Thoracic aorta (tissue), 2 donors: ENCODE measurements around the gene GLDN. TPM values are rescaled to one million over a fixed set of nuclear protein-coding genes. Genes with fewer than 3 reads are reported as not detected.

Source experiments
- ATAC-seq: fragments of 150-250 bp; one replicate; pipeline ENCODE4 v1.8.0; 2017; ENCODE audit warnings: low read depth; ENCODE audit not compliant: insufficient number of reproducible peaks, low FRiP score
- DNase-seq: peaks from one replicate; pipeline ENCODE4 v3.0.0-alpha.2; 2020; ENCODE audit warnings: low spot score
- H3K27ac ChIP-seq, 2 donors: fragments of 200-600 bp; sonication (generic); 1 replicate in 1 of 2; 2 replicates in 1 of 2; pipeline ENCODE4 v1.5.1; 2016; ENCODE audit warnings: mild to moderate bottlenecking in 2 of 2, moderate library complexity in 2 of 2
- H3K27me3 ChIP-seq: fragments of 200-600 bp; sonication (generic); replicated peaks from 2 replicates; pipeline ENCODE4 v1.6.0; 2016; ENCODE audit warnings: mild to moderate bottlenecking; ENCODE audit not compliant: insufficient read depth
- H3K36me3 ChIP-seq: fragments of 200-600 bp; sonication (generic); one replicate; pipeline ENCODE4 v1.5.1; 2016
- H3K4me1 ChIP-seq, 2 donors: fragments of 200-600 bp; sonication (generic); 1 replicate in 1 of 2; 2 replicates in 1 of 2; pipeline versions ENCODE4 v1.5.1 to v1.6.0; 2016; ENCODE audit warnings: low read depth in 2 of 2, mild to moderate bottlenecking in 1 of 2; ENCODE audit not compliant: control insufficient read depth in 1 of 2
- H3K4me3 ChIP-seq: fragments of 200-600 bp; sonication (generic); 2 replicates; pipeline ENCODE4 v1.5.1; 2016; ENCODE audit warnings: mild to moderate bottlenecking
- H3K9me3 ChIP-seq: fragments of 200-600 bp; sonication (generic); 2 replicates; pipeline ENCODE4 v1.5.1; 2016
- total RNA-seq, 2 donors: library from RNA; depleted of rRNA; stranded (reverse); fragments of >200 nt; gene quantifications; one replicate each; pipeline versions ENCODE4 v1.1.0 to v1.2.3, GENCODE V29; 2016
- TF ChIP-seq, protein P1 (sequence below): fragments of 200-600 bp; sonication (generic); IDR thresholded peaks from one replicate; pipeline ENCODE4 v1.5.1; 2019; ENCODE audit warnings: antibody characterized with exemption

GLDN gene
- total RNA-seq, 2 donors from 2014 or later = 20.7 to 26.0 TPM

DNA sequence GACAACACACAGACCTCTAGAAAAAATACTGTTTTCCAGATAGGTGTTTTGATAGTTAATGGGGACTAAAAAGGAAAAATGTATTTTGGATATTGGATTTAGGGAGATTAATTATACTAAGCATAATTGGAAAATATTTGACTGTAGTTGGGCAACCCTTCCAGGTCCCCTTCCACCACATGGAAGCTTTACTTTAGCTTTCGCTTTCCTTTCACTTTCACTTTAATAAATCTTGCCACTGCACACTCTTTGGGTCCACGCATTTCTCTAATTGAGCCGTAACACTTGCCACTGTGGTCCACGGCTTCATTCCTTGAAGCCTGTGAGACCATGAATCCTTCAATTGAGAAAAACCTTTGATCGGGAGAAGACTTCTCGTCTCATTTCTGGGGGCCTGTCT is 15.5 kb downstream of the GLDN start:
- Histone ChIP-seq H3K36me3 (no peaks in the 10 kb centered on the region), H3K4me3 (no peak overlapping the region), H3K9me3 (no peaks in the 10 kb centered on the region), H3K4me1 (peaks cover 6 to 11% of the 10 kb centered on the region in 2 donors), H3K27ac (no peak overlapping the region), H3K27me3 (no peaks in the 10 kb centered on the region)
- ATAC-seq (no peak), DNase-seq (no peak)
- TF ChIP-seq, protein P1, sequence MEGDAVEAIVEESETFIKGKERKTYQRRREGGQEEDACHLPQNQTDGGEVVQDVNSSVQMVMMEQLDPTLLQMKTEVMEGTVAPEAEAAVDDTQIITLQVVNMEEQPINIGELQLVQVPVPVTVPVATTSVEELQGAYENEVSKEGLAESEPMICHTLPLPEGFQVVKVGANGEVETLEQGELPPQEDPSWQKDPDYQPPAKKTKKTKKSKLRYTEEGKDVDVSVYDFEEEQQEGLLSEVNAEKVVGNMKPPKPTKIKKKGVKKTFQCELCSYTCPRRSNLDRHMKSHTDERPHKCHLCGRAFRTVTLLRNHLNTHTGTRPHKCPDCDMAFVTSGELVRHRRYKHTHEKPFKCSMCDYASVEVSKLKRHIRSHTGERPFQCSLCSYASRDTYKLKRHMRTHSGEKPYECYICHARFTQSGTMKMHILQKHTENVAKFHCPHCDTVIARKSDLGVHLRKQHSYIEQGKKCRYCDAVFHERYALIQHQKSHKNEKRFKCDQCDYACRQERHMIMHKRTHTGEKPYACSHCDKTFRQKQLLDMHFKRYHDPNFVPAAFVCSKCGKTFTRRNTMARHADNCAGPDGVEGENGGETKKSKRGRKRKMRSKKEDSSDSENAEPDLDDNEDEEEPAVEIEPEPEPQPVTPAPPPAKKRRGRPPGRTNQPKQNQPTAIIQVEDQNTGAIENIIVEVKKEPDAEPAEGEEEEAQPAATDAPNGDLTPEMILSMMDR = no peak

DNA sequence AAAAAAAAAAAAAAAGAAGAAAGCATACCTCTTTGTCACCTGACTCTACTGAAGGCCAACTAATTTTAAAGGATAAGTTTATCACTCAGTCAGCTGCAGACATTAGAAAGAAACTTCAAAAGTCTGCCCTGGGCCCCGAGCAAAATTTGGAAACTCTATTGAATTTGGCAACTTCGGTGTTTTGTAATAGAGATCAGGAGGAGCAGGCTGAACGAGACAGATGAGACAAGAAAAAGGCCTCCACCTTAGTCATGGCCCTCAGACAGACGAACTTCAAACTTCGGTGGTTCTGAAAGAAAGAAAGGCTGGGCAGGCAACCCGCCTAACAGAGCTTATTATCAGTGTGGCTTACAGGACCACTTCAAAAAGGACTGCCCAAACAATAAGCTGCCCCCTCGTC is 18.5 kb downstream of the GLDN start:
- Histone ChIP-seq H3K4me3 (no peak overlapping the region), H3K36me3 (no peaks in the 10 kb centered on the region), H3K9me3 (no peaks in the 10 kb centered on the region), H3K27ac (no peak overlapping the region), H3K4me1 (peaks cover 2 to 6% of the 10 kb centered on the region in 2 donors), H3K27me3 (no peaks in the 10 kb centered on the region)
- no peak for ATAC-seq
- DNase-seq = no peak
- TF ChIP-seq, protein P1 = no peak

DNA sequence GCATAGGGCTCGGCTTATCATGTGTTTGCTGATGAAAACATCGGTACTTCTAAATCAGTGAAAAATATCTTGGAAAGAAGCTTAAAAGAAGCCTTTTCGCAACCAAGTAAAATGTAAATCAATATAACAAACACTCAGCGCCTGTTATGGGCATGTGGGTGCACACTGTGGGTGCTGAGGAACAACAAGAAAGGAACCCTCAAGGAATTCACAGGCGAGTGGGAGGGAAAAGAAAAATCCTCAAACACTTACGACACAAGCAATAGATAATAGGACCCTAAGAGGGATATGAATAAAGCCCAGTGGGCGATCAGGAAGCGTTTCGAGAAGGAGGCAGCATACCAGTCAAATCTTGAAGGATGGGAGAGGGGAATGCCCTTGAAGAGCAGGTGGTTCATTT is 21.9 kb downstream of the GLDN start:
- Histone ChIP-seq H3K4me1 (peaks cover 0 to 7% of the 10 kb centered on the region in 2 donors), H3K27ac (no peak overlapping the region), H3K9me3 (no peaks in the 10 kb centered on the region), H3K36me3 (no peaks in the 10 kb centered on the region), H3K27me3 (no peaks in the 10 kb centered on the region), H3K4me3 (no peak overlapping the region)
- no peak for DNase-seq
- TF ChIP-seq, protein P1 = no peak
- no peak for ATAC-seq

DNA sequence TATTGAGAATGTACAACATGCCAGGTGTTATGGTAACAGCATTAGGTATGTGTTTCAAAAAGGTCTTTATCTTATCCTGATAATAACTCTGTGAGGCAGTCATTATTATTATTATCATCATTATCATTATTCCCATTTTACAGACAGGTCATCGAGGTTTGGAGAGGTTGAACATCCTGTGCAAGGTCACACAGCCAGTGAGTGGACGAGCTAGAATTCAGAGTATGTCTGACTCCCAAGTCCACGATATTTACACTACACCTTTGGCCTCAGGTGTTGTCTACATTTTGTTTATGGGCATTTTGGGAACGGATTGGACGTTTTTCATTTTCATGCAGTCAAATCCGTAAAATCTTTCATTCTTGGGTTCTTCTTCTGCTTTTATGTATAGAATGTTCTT is 24.0 kb downstream of the GLDN start:
- no peaks in the 10 kb centered on the region for H3K9me3 ChIP-seq
- TF ChIP-seq, protein P1 = no peak
- H3K4me1 ChIP-seq = peaks cover 0 to 22% of the 10 kb centered on the region in 2 donors
- ATAC-seq (no peak), DNase-seq (no peak)
- H3K4me3 ChIP-seq = no peak overlapping the region
- H3K27ac ChIP-seq = no peak overlapping the region
- H3K36me3 ChIP-seq = no peaks in the 10 kb centered on the region
- no peaks in the 10 kb centered on the region for H3K27me3 ChIP-seq

DNA sequence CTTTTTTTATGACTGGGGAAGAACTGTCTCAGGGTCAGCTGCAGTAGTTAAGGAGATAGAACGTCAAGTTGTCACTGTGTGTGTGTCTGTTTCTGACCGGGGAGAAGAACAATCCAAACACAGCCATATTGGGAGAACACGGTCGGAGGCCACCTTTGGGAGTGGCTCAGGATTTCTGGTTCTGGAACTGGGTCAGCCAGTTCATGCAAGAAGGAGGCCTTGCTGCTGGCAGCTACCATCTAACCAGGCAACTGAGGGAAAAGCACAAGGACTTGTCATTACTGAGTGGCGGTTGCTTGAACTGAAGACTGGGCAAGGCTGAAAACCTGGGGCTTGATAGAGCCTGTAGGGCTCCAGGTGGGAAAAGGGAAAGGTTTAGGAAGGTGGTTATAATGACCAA is 24.6 kb downstream of the GLDN start:
- H3K36me3 ChIP-seq = no peaks in the 10 kb centered on the region
- peaks cover 0 to 22% of the 10 kb centered on the region in 2 donors for H3K4me1 ChIP-seq
- no peak overlapping the region for H3K27ac ChIP-seq
- TF ChIP-seq, protein P1 = no peak
- ATAC-seq (no peak), DNase-seq (no peak)
- no peaks in the 10 kb centered on the region for H3K9me3 ChIP-seq
- no peaks in the 10 kb centered on the region for H3K27me3 ChIP-seq
- H3K4me3 ChIP-seq = no peak overlapping the region
